OCI-LY3 (cell line): ENCODE measurements around the gene SCD5.

ENCODE experiments used
- EZH2phosphoT487 ChIP-seq: fragments of 200-600 bp; shearing (Covaris generic); IDR thresholded peaks from 2 replicates; pipeline ENCODE4 v1.6.1; 2018; ENCODE audit warnings: antibody characterized with exemption, mixed run types, low read depth
- TF ChIP-seq, protein P1 (sequence below): fragments of 200-600, 300-600 bp; sonication (generic); IDR thresholded peaks from 2 replicates; pipeline ENCODE4 v1.5.1; 2014; ENCODE audit warnings: antibody characterized with exemption, low read length, low read depth

DNA sequence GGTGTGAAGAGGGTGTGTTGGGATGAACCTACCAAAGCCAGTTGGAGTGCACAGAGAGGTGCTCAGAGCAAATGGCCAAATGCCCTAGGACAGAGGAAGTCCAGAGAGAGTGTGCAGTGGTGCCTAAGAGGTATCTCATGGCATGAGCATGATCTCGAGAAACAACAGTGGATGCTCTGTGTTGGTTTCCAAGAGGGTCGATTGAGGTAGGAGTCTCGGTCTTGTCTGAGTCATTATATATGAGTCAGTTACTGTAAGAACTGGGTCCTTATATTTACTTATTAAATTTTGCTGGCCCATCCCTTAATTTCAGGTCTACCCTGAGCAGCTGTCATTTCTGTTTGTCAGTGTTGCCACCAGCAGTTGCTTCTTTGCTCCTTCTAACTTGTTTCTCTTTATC lies 150.2 kb downstream of the SCD5 start:
- TF ChIP-seq, protein P1, sequence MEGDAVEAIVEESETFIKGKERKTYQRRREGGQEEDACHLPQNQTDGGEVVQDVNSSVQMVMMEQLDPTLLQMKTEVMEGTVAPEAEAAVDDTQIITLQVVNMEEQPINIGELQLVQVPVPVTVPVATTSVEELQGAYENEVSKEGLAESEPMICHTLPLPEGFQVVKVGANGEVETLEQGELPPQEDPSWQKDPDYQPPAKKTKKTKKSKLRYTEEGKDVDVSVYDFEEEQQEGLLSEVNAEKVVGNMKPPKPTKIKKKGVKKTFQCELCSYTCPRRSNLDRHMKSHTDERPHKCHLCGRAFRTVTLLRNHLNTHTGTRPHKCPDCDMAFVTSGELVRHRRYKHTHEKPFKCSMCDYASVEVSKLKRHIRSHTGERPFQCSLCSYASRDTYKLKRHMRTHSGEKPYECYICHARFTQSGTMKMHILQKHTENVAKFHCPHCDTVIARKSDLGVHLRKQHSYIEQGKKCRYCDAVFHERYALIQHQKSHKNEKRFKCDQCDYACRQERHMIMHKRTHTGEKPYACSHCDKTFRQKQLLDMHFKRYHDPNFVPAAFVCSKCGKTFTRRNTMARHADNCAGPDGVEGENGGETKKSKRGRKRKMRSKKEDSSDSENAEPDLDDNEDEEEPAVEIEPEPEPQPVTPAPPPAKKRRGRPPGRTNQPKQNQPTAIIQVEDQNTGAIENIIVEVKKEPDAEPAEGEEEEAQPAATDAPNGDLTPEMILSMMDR = no peak
- TF ChIP-seq EZH2phosphoT487 = no peak
